DND-41 (cell line): ENCODE results near the gene IL26.

Experiments used
- ATAC-seq: fragments of 200-7000 bp; cut with Tn5 transposase; 3 replicates; pipeline ENCODE4 v1.9.1; 2021; ENCODE audit warnings: low read depth; ENCODE audit not compliant: insufficient read depth
- DNase-seq: peaks from one replicate; pipeline ENCODE4 v3.0.0-alpha.2; 2020
- H2AFZ ChIP-seq: 2 replicates; pipeline ENCODE4 v1.6.0; 2012; ENCODE audit warnings: low read depth, low read length
- H3K27ac ChIP-seq: 2 replicates; pipeline ENCODE4 v1.5.1; 2012; ENCODE audit warnings: low read length, inconsistent platforms
- H3K27me3 ChIP-seq: fragments of 200-600 bp; sonication (generic); 2 replicates; pipeline ENCODE4 v1.6.0; 2012; ENCODE audit warnings: low read length, mild to moderate bottlenecking, inconsistent platforms; ENCODE audit not compliant: insufficient read depth, poor library complexity
- H3K36me3 ChIP-seq: 2 replicates; pipeline ENCODE4 v1.5.1; 2012; ENCODE audit warnings: low read length, inconsistent platforms; ENCODE audit not compliant: insufficient read depth
- H3K4me1 ChIP-seq: 2 replicates; pipeline ENCODE4 v1.5.1; 2012; ENCODE audit warnings: mild to moderate bottlenecking, low read length; ENCODE audit not compliant: insufficient read depth
- H3K4me2 ChIP-seq: 2 replicates; pipeline ENCODE4 v1.6.0; 2012; ENCODE audit warnings: mild to moderate bottlenecking, moderate library complexity, low read length, inconsistent platforms; ENCODE audit not compliant: insufficient read depth
- H3K4me3 ChIP-seq, 2 experiments: fragments of 200-600 bp in 1 of 2; shearing (Covaris generic) in 1 of 2; 2 replicates each; pipeline ENCODE4 v1.5.1; 2012 to 2016; ENCODE audit warnings: inconsistent platforms in 2 of 2, low read length in 2 of 2, mild to moderate bottlenecking in 2 of 2, low read depth in 1 of 2, moderate library complexity in 1 of 2
- H3K79me2 ChIP-seq: 2 replicates; pipeline ENCODE4 v1.6.0; 2012; ENCODE audit warnings: low read length, inconsistent platforms; ENCODE audit not compliant: insufficient read depth
- H3K9ac ChIP-seq: 2 replicates; pipeline ENCODE4 v1.6.0; 2012; ENCODE audit warnings: low read depth, mild to moderate bottlenecking, inconsistent platforms, low read length, moderate library complexity
- H3K9me3 ChIP-seq: 2 replicates; pipeline ENCODE4 v1.5.1; 2012; ENCODE audit warnings: low read length, moderate library complexity, mild to moderate bottlenecking, inconsistent platforms; ENCODE audit not compliant: insufficient read depth, severe bottlenecking
- H4K20me1 ChIP-seq: 2 replicates; pipeline ENCODE4 v1.6.0; 2012; ENCODE audit warnings: low read length; ENCODE audit not compliant: insufficient read depth
- CTCF ChIP-seq: IDR thresholded peaks from 2 replicates; pipeline ENCODE4 v1.5.1; 2012; ENCODE audit warnings: borderline replicate concordance, low read length, moderate library complexity, mild to moderate bottlenecking; ENCODE audit not compliant: poor library complexity, severe bottlenecking; ENCODE audit errors: extremely low read depth
- EZH2 ChIP-seq: IDR thresholded peaks from 3 replicates; pipeline ENCODE4 v1.6.1; 2012; ENCODE audit warnings: borderline replicate concordance, low read depth, mild to moderate bottlenecking, moderate library complexity, low read length, inconsistent platforms; ENCODE audit not compliant: severe bottlenecking

Gene IL26

GRCh38 chr12:68225576-68226476 lies at the start of gene IL26:
Gene IL26 (minus strand): TSS chr12:68225810. CDS start chr12:68225756, 54 bp downstream.
- H3K4me1 ChIP-seq = peaks cover 7% of the 10 kb centered on the region
- H3K36me3 ChIP-seq = no peaks in the 10 kb centered on the region
- ATAC-seq (no peak), DNase-seq (no peak)
- H2AFZ ChIP-seq = no peak within 1 kb of the TSS
- H3K4me3 ChIP-seq = no peak within 1 kb of the TSS
- H3K4me2 ChIP-seq = no peak within 1 kb of the TSS
- H4K20me1 ChIP-seq = no peaks in the 10 kb centered on the region
- no peak for TF ChIP-seq CTCF
- no peak for TF ChIP-seq EZH2
- H3K27ac ChIP-seq = no peak within 1 kb of the TSS
- H3K9ac ChIP-seq = no peak within 1 kb of the TSS
- H3K79me2 ChIP-seq = no peaks in the 10 kb centered on the region
- no peaks in the 10 kb centered on the region for H3K9me3 ChIP-seq
- no peaks in the 10 kb centered on the region for H3K27me3 ChIP-seq

GRCh38 chr12:68272732-68273131 lies 47.1 kb upstream of the IL26 start:
- H3K9ac ChIP-seq = no peak overlapping the region
- no peaks in the 10 kb centered on the region for H3K27me3 ChIP-seq
- no peak overlapping the region for H3K4me2 ChIP-seq
- H3K27ac ChIP-seq = no peak overlapping the region
- TF ChIP-seq EZH2 (no peak), CTCF (no peak)
- no peak for ATAC-seq
- no peak for DNase-seq
- no peaks in the 10 kb centered on the region for H3K36me3 ChIP-seq
- no peak overlapping the region for H2AFZ ChIP-seq
- no peaks in the 10 kb centered on the region for H3K4me1 ChIP-seq
- no peaks in the 10 kb centered on the region for H3K79me2 ChIP-seq
- H3K4me3 ChIP-seq = no peak overlapping the region
- H3K9me3 ChIP-seq = no peaks in the 10 kb centered on the region
- no peaks in the 10 kb centered on the region for H4K20me1 ChIP-seq

GRCh38 chr12:68271346-68271745 lies 45.7 kb upstream of the IL26 start:
- no peak overlapping the region for H2AFZ ChIP-seq
- H3K79me2 ChIP-seq = no peaks in the 10 kb centered on the region

More at GRCh38 chr12:68271346-68271745, 45.7 kb upstream of the IL26 start:
- TF ChIP-seq CTCF = no peak
- TF ChIP-seq EZH2 = no peak
- Histone ChIP-seq H3K4me2 (no peak overlapping the region), H3K9ac (no peak overlapping the region), H3K36me3 (no peaks in the 10 kb centered on the region), H3K4me3 (no peak overlapping the region), H3K27me3 (no peaks in the 10 kb centered on the region), H3K4me1 (no peaks in the 10 kb centered on the region), H3K27ac (no peak overlapping the region), H4K20me1 (no peaks in the 10 kb centered on the region), H3K9me3 (no peaks in the 10 kb centered on the region)
- ATAC-seq (no peak), DNase-seq (no peak)
